Measurements from ENCODE around the gene FCN1.

DNA sequence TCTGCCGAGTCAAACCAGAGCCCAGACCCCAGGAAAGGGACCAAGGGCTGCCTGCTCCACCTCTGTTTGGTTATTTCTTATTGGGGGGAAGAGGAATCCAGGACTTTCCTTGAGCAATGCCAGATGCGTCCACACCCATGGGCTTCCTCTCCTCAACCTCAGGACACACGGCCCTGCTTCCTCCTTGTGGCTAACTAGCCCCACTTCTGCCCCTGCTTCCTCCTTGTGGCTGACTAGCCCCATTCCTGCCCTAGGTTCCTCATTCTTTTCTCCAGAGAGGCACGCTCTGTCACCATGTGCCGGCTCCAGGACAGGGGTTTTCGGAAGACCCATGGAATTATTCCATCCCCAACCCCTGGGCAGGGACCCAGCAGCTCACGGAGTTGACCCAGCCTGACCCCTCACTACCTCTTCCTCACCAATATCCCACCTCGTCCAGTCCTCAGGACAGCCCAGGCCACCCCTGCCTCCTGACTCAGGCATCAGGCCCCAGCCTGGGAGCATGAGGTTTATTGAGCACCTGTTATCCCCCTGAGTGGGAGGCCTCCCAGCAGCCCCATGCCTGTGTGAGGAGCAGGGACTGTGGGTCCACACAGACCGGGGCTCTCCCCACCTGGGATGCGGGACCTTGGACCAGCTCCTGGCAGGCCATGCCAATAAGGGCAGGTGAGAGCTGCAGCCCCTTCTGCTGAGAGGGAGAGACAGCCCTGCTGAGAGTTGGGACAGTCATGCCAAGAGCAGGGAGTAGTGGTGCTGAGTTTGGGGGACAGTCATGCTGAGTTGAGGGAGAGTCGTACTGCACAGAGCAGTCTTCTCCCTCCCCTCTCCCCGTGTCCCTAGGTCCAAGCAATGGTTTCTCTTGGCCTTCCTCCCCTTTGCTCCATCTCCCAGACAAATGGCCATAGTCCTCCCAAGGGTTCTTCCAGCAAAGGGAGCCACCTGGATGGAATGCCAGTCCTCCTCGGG is 11.8 kb upstream of the FCN1 start:
- TF ChIP-seq, protein P1, sequence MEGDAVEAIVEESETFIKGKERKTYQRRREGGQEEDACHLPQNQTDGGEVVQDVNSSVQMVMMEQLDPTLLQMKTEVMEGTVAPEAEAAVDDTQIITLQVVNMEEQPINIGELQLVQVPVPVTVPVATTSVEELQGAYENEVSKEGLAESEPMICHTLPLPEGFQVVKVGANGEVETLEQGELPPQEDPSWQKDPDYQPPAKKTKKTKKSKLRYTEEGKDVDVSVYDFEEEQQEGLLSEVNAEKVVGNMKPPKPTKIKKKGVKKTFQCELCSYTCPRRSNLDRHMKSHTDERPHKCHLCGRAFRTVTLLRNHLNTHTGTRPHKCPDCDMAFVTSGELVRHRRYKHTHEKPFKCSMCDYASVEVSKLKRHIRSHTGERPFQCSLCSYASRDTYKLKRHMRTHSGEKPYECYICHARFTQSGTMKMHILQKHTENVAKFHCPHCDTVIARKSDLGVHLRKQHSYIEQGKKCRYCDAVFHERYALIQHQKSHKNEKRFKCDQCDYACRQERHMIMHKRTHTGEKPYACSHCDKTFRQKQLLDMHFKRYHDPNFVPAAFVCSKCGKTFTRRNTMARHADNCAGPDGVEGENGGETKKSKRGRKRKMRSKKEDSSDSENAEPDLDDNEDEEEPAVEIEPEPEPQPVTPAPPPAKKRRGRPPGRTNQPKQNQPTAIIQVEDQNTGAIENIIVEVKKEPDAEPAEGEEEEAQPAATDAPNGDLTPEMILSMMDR (IDR thresholded peaks at IDR 0.05; ENCODE audit: low read length), result no peak
- TF ChIP-seq EZH2 (optimal IDR thresholded peaks at IDR 0.05; ENCODE audit: low read depth, low read length) (no peak), EZH2phosphoT487 (IDR thresholded peaks at IDR 0.05; ENCODE audit: low read length) (no peak)
